ENCODE data around the gene MEIS1.

GRCh38 chr2:66457545-66457944, 22.6 kb downstream of the MEIS1 start:
- no peak for TF ChIP-seq EZH2 (IDR thresholded peaks at IDR 0.05; ENCODE audit: borderline replicate concordance, low read depth, low read length, poor library complexity, severe bottlenecking)
- no peak for TF ChIP-seq CTCF (conservative IDR thresholded peaks at IDR 0.05; ENCODE audit: low read depth, low read length)
